Body of pancreas (tissue), 4 donors: Measurements from ENCODE around the gene SLC4A3.

ENCODE experiments used
- POLR2A ChIP-seq, 3 donors: fragments of 450-650 bp; IDR thresholded peaks; one replicate each; pipeline ENCODE4 v1.6.1; 2016; ENCODE audit warnings: antibody characterized with exemption in 3 of 3, mild to moderate bottlenecking in 2 of 3
- TF ChIP-seq, protein P1 (sequence below), 7 experiments: fragments of 450-650 bp in 4 of 7; fragments of 200-600 bp in 3 of 7; sonication (generic) in 3 of 7; IDR thresholded peaks; one replicate each; pipeline ENCODE4 v1.5.1; 2016 to 2019; ENCODE audit warnings: antibody characterized with exemption in 7 of 7

DNA sequence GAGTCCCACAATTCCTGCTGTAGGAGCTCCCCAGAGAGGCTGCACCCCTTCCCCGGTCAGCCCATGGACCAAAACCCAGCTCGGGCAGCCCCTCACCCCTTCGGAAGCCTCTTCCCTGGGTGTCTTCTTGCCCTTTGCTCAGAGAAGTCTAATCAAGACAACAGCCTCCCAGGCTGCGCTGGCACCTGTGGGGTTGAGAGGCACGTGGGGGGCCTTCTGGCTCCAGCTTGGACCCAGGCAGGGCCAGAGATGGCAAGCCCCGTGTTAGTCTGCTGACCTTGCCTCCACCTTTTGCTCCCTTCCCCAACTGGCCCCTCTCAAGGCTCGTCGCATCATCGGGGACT is 10.4 kb downstream of the SLC4A3 start:
- TF ChIP-seq, protein P1, sequence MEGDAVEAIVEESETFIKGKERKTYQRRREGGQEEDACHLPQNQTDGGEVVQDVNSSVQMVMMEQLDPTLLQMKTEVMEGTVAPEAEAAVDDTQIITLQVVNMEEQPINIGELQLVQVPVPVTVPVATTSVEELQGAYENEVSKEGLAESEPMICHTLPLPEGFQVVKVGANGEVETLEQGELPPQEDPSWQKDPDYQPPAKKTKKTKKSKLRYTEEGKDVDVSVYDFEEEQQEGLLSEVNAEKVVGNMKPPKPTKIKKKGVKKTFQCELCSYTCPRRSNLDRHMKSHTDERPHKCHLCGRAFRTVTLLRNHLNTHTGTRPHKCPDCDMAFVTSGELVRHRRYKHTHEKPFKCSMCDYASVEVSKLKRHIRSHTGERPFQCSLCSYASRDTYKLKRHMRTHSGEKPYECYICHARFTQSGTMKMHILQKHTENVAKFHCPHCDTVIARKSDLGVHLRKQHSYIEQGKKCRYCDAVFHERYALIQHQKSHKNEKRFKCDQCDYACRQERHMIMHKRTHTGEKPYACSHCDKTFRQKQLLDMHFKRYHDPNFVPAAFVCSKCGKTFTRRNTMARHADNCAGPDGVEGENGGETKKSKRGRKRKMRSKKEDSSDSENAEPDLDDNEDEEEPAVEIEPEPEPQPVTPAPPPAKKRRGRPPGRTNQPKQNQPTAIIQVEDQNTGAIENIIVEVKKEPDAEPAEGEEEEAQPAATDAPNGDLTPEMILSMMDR (IDR thresholded peaks at IDR 0.05): no peak
- no peak for TF ChIP-seq POLR2A (IDR thresholded peaks at IDR 0.05)
